ENCODE data around the gene FDX1.

- no peak for TF ChIP-seq CBX5 (IDR thresholded peaks at IDR 0.05; ENCODE audit: low read depth, low read length)
- TF ChIP-seq POLR2A (IDR thresholded peaks at IDR 0.05; ENCODE audit: control extremely low read depth in 1 of 2, low read depth in 2 of 2, low read length in 2 of 2) = no peak
- TF ChIP-seq CHD2 (IDR thresholded peaks at IDR 0.05; ENCODE audit: low read length) = no peak
- TF ChIP-seq TAF1 (IDR thresholded peaks at IDR 0.05; ENCODE audit: low read depth, low read length) = no peak
- no peak for TF ChIP-seq TCF12 (IDR thresholded peaks at IDR 0.05; ENCODE audit: low read depth, low read length)
- TF ChIP-seq YY1 (IDR thresholded peaks at IDR 0.05; ENCODE audit: low read depth, low read length) = no peak
- no peak for TF ChIP-seq CTCF (IDR thresholded peaks at IDR 0.05; ENCODE audit: control extremely low read depth in 1 of 3, insufficient read depth in 1 of 3, low read depth in 1 of 3, low read length in 3 of 3)
- no peak for TF ChIP-seq NANOG (IDR thresholded peaks at IDR 0.05; ENCODE audit: insufficient read depth, low read depth, low read length, poor library complexity, severe bottlenecking)
- TF ChIP-seq USF2 (IDR thresholded peaks at IDR 0.05; ENCODE audit: low read length) = no peak
- TF ChIP-seq RFX5 (IDR thresholded peaks at IDR 0.05; ENCODE audit: borderline replicate concordance, low read depth, low read length) = no peak
- TF ChIP-seq SRF (IDR thresholded peaks at IDR 0.05; ENCODE audit: low read depth, low read length) = no peak
- no peak for TF ChIP-seq POLR2AphosphoS5 (IDR thresholded peaks at IDR 0.05; ENCODE audit: low read depth, low read length)
These were observed 43.1 kb downstream of the FDX1 start for GRCh38 chr11:110472858-110473257.
